Body of pancreas (tissue), 4 donors: Measurements from ENCODE around the gene KANSL3. TPM values are rescaled to one million over a fixed set of nuclear protein-coding genes. Genes with fewer than 3 reads are reported as not detected.
A peak's percentile ranks its signal among the peaks of the same experiment; 100 is the strongest.

ENCODE experiments used
- ATAC-seq: fragments of 150-250 bp; one replicate; pipeline ENCODE4 v1.9.1; 2016
- DNase-seq, 4 donors: peaks; one replicate each; pipeline ENCODE4 v3.0.0-alpha.2; 2019
- H3K27ac ChIP-seq, 4 donors: fragments of 200-600 bp; sonication (generic); 1 replicate in 3 of 4; 2 replicates in 1 of 4; pipeline versions ENCODE4 v1.5.1 to v1.6.1; 2016 to 2019; ENCODE audit warnings: mild to moderate bottlenecking in 1 of 4, mixed read lengths in 1 of 4, moderate library complexity in 1 of 4
- H3K27me3 ChIP-seq, 2 donors: fragments of 200-600 bp; sonication (generic); one replicate each; pipeline ENCODE4 v1.6.0; 2016; ENCODE audit warnings: mild to moderate bottlenecking in 1 of 2
- H3K36me3 ChIP-seq, 2 donors: fragments of 200-600 bp; sonication (generic); replicated peaks in 1 of 2; 2 replicates each; pipeline ENCODE4 v1.5.1; 2016; ENCODE audit warnings: low read depth in 2 of 2; ENCODE audit not compliant: insufficient read depth in 1 of 2
- H3K4me1 ChIP-seq: fragments of 200-600 bp; sonication (generic); one replicate; pipeline ENCODE4 v1.6.0; 2016
- H3K4me3 ChIP-seq, 2 donors: fragments of 200-600 bp; sonication (generic); 1 replicate in 1 of 2; 2 replicates in 1 of 2; pipeline ENCODE4 v1.5.1; 2016 to 2019
- H3K9me3 ChIP-seq, 3 donors: fragments of 200-600 bp; sonication (generic); 1 replicate in 2 of 3; 2 replicates in 1 of 3; pipeline ENCODE4 v1.5.1; 2016
- POLR2A ChIP-seq, 3 donors: fragments of 450-650 bp; IDR thresholded peaks; one replicate each; pipeline ENCODE4 v1.6.1; 2016; ENCODE audit warnings: antibody characterized with exemption in 3 of 3, mild to moderate bottlenecking in 2 of 3
- WGBS, 2 donors: methylation state at CpG; one replicate each; pipeline ENCODE4 v1.1.5; 2017; 5-methylcytosine and 5-hydroxymethylcytosine counted together
- intact Hi-C: fragments of 100-400 bp; cut with DNase I; formaldehyde crosslinking; loops from one replicate; pipeline ENCODE4 v1.15.1; 2023
- total RNA-seq, 2 donors: library from RNA; depleted of rRNA; stranded (reverse); fragments of >200 nt; gene quantifications; one replicate each; pipeline ENCODE4 v1.1.0, GENCODE V29; 2016
- TF ChIP-seq, protein P1 (sequence below), 7 experiments: fragments of 450-650 bp in 4 of 7; fragments of 200-600 bp in 3 of 7; sonication (generic) in 3 of 7; IDR thresholded peaks; one replicate each; pipeline ENCODE4 v1.5.1; 2016 to 2019; ENCODE audit warnings: antibody characterized with exemption in 7 of 7

KANSL3 gene
- total RNA-seq, 2 donors from 2014 or later: 36.6 to 50.4 TPM

DNA sequence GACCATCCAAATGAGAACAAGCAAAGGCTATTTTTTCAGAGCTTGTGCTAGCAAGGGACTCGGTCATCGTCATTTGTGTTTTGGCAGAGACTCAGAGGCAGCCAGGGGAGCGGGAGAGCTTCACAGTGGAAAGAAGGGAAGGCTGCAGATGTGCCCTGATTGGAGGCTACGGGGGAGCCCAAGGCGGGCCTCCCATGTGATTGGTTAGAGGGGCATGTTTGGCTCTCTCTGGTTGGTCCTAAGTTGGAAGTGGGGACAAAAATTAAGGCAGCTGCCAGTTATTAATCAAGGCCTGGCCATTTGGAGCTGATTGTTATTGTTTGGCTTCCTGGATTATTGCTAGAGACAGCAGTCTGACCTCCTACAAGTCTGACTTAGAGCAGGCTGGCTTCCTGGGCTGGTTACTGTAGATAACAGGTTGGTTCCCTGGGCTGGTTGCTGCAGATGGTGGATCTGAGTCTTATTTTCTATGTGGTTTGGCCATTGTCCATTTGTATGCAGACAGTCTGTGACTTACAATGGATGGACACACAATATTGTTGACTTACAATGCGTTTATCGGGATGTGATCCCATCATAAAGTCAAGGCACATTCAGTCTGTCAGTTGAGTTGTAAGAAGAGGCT is 10.3 kb upstream of the KANSL3 start:
- 93 to 98% methylated on average over 7 of the region's 7 CpGs for WGBS, 2 donors
- Histone ChIP-seq H3K27me3 (no peaks in the 10 kb centered on the region), H3K36me3 (no peaks in the 10 kb centered on the region), H3K27ac (no peak overlapping the region), H3K9me3 (no peaks in the 10 kb centered on the region), H3K4me1 (no peaks in the 10 kb centered on the region), H3K4me3 (no peak overlapping the region)
- intact Hi-C loops: no loop called here
- no peak for ATAC-seq
- DNase-seq: no peak
- TF ChIP-seq, protein P1, sequence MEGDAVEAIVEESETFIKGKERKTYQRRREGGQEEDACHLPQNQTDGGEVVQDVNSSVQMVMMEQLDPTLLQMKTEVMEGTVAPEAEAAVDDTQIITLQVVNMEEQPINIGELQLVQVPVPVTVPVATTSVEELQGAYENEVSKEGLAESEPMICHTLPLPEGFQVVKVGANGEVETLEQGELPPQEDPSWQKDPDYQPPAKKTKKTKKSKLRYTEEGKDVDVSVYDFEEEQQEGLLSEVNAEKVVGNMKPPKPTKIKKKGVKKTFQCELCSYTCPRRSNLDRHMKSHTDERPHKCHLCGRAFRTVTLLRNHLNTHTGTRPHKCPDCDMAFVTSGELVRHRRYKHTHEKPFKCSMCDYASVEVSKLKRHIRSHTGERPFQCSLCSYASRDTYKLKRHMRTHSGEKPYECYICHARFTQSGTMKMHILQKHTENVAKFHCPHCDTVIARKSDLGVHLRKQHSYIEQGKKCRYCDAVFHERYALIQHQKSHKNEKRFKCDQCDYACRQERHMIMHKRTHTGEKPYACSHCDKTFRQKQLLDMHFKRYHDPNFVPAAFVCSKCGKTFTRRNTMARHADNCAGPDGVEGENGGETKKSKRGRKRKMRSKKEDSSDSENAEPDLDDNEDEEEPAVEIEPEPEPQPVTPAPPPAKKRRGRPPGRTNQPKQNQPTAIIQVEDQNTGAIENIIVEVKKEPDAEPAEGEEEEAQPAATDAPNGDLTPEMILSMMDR (IDR thresholded peaks at IDR 0.05): no peak
- TF ChIP-seq POLR2A (IDR thresholded peaks at IDR 0.05): no peak

- ATAC-seq: no peak
- Histone ChIP-seq H3K27ac (no peak overlapping the region), H3K36me3 (no peaks in the 10 kb centered on the region), H3K9me3 (no peaks in the 10 kb centered on the region), H3K4me3 (no peak overlapping the region), H3K27me3 (no peaks in the 10 kb centered on the region), H3K4me1 (no peaks in the 10 kb centered on the region)
- 92 to 96% methylated on average over 5 to 6 of the region's 6 CpGs for WGBS, 2 donors
- no peak for TF ChIP-seq POLR2A (IDR thresholded peaks at IDR 0.05)
- TF ChIP-seq, protein P1 (IDR thresholded peaks at IDR 0.05): no peak
- intact Hi-C loops: no loop called here
- no peak for DNase-seq
These were observed 9.6 kb upstream of the KANSL3 start for GRCh38 chr2:96647681-96648080.

GRCh38 chr2:96642564-96643360 is 4.7 kb upstream of the KANSL3 start, which contains the start of gene FER1L5:
Gene FER1L5 (plus strand): TSS chr2:96642764. CDS start chr2:96642837, 73 bp downstream.
- intact Hi-C loops: no loop called here
- H3K4me3 ChIP-seq: no peak within 1 kb of the TSS
- ATAC-seq (no peak), DNase-seq (peak; percentile 31 to 59 (median 42))
- H3K27me3 ChIP-seq: no peaks in the 10 kb centered on the region
- peaks cover 6% of the 10 kb centered on the region for H3K4me1 ChIP-seq
- H3K27ac ChIP-seq: peak within 1 kb of the TSS in 3 of 4 donors; percentile 26 to 67 (median 66)
- H3K36me3 ChIP-seq: no peaks in the 10 kb centered on the region
- H3K9me3 ChIP-seq: no peaks in the 10 kb centered on the region
- TF ChIP-seq, protein P1 (IDR thresholded peaks at IDR 0.05): no peak
- peak in 2 of 3 donors; percentile 29 to 33 for TF ChIP-seq POLR2A (IDR thresholded peaks at IDR 0.05)
- 58 to 60% methylated on average over 10 of the region's 10 CpGs for WGBS, 2 donors

GRCh38 chr2:96637385-96638143 is 548 bp downstream of the KANSL3 start:
- peak overlapping the region; percentile 19 to 42 for H3K4me3 ChIP-seq
- H3K9me3 ChIP-seq: no peaks in the 10 kb centered on the region
- no peaks in the 10 kb centered on the region for H3K27me3 ChIP-seq
- TF ChIP-seq, protein P1 (IDR thresholded peaks at IDR 0.05): no peak
- TF ChIP-seq POLR2A (IDR thresholded peaks at IDR 0.05): peak in 1 of 3 donors; percentile 61
- ATAC-seq (peak; percentile 91), DNase-seq (peak; percentile 88 to 92 (median 89))
- intact Hi-C loops: no loop called here
- peaks cover 0 to 1% of the 10 kb centered on the region in 2 donors for H3K36me3 ChIP-seq
- H3K4me1 ChIP-seq: peaks cover 32% of the 10 kb centered on the region
- H3K27ac ChIP-seq: peak overlapping the region; percentile 88 to 98 (median 94)
- WGBS, 2 donors: 0% methylated on average over 16 to 38 of the region's 50 CpGs
